Breast epithelium (tissue), 4 donors: Measurements from ENCODE around the gene TEKTIP1. TPM values are rescaled to one million over a fixed set of nuclear protein-coding genes. Genes with fewer than 3 reads are reported as not detected.
A peak's percentile ranks its signal among the peaks of the same experiment; 100 is the strongest.

Experiments
- DNase-seq, 2 donors: peaks; one replicate each; pipeline ENCODE4 v3.0.0-alpha.2; 2019; ENCODE audit warnings: low spot score in 2 of 2
- H3K27ac ChIP-seq, 2 donors: fragments of 200-600 bp; sonication (generic) in 1 of 2; one replicate each; pipeline ENCODE4 v1.5.1; 2016 to 2019; ENCODE audit warnings: mild to moderate bottlenecking in 1 of 2
- H3K27me3 ChIP-seq, 2 donors: fragments of 200-600 bp; sonication (generic) in 1 of 2; one replicate each; pipeline versions ENCODE4 v1.5.1 to v1.6.0; 2017 to 2019; ENCODE audit warnings: control low read depth in 1 of 2, mild to moderate bottlenecking in 1 of 2
- H3K36me3 ChIP-seq: fragments of 200-600 bp; one replicate; pipeline ENCODE4 v1.5.1; 2019
- H3K4me1 ChIP-seq, 2 donors: fragments of 200-600 bp; sonication (generic); one replicate each; pipeline ENCODE4 v1.5.1; 2016 to 2019; ENCODE audit warnings: control low read depth in 1 of 2
- H3K4me3 ChIP-seq, 3 donors: fragments of 200-600 bp; sonication (generic); 1 replicate in 2 of 3; 2 replicates in 1 of 3; pipeline ENCODE4 v1.5.1; 2016 to 2019; ENCODE audit warnings: mild to moderate bottlenecking in 3 of 3, moderate library complexity in 2 of 3
- H3K9me3 ChIP-seq, 2 donors: fragments of 200-600 bp; sonication (generic) in 1 of 2; one replicate each; pipeline ENCODE4 v1.5.1; 2016 to 2019; ENCODE audit warnings: control low read depth in 1 of 2
- CTCF ChIP-seq, 3 donors: fragments of 450-650 bp; IDR thresholded peaks; one replicate each; pipeline ENCODE4 v1.5.1; 2016 to 2017; ENCODE audit warnings: antibody characterized with exemption in 3 of 3, mild to moderate bottlenecking in 3 of 3, moderate library complexity in 3 of 3
- POLR2A ChIP-seq: fragments of 450-650 bp; IDR thresholded peaks from one replicate; pipeline ENCODE4 v1.6.1; 2016; ENCODE audit warnings: antibody characterized with exemption, mild to moderate bottlenecking, moderate library complexity
- POLR2AphosphoS5 ChIP-seq, 3 donors: sonication (generic); formaldehyde crosslinking; IDR thresholded peaks; one replicate each; pipeline ENCODE4 v1.6.1; 2017; ENCODE audit warnings: antibody characterized with exemption in 3 of 3
- intact Hi-C: fragments of 100-400 bp; cut with DNase I; formaldehyde crosslinking; loops from one replicate; pipeline ENCODE4 v1.15.1; 2023; ENCODE audit warnings: low total_unique reads
- total RNA-seq, 3 donors: library from RNA; depleted of rRNA; stranded (reverse); fragments of >200 nt; gene quantifications; one replicate each; pipeline ENCODE4 v1.1.0, GENCODE V29; 2016

The TEKTIP1 gene
- total RNA-seq, 3 donors from 2014 or later = 2.0 TPM; not detected in 2

GRCh38 chr19:3544742-3545668 is 6.0 kb downstream of the TEKTIP1 start:
- intact Hi-C loops = loop anchor here (5.0 kb wide), 1 partner anchor 72 kb away; no protein-coding TSS in a partner anchor
- DNase-seq = no peak
- TF ChIP-seq POLR2AphosphoS5 (IDR thresholded peaks at IDR 0.05) (no peak), CTCF (IDR thresholded peaks at IDR 0.05) (peak; percentile 83 to 92 (median 83)), POLR2A (no peak)

GRCh38 chr19:3545669-3546034 is 6.7 kb downstream of the TEKTIP1 start:
- H3K4me3 ChIP-seq = no peak overlapping the region
- H3K9me3 ChIP-seq = no peaks in the 10 kb centered on the region
- intact Hi-C loops = loop anchor here (5.0 kb wide), 1 partner anchor 72 kb away; no protein-coding TSS in a partner anchor
- no peak overlapping the region for H3K27ac ChIP-seq
- no peaks in the 10 kb centered on the region for H3K27me3 ChIP-seq
- no peaks in the 10 kb centered on the region for H3K36me3 ChIP-seq
- H3K4me1 ChIP-seq = no peaks in the 10 kb centered on the region
- DNase-seq = no peak
- no peak for TF ChIP-seq POLR2AphosphoS5 (IDR thresholded peaks at IDR 0.05)

More at GRCh38 chr19:3544742-3545668, 6.0 kb downstream of the TEKTIP1 start:
- no peak overlapping the region for H3K27ac ChIP-seq
- no peak overlapping the region for H3K4me3 ChIP-seq
- no peaks in the 10 kb centered on the region for H3K36me3 ChIP-seq
- H3K27me3 ChIP-seq = no peaks in the 10 kb centered on the region
- no peaks in the 10 kb centered on the region for H3K4me1 ChIP-seq
- H3K9me3 ChIP-seq = no peaks in the 10 kb centered on the region

- H3K4me1 ChIP-seq = no peaks in the 10 kb centered on the region
- TF ChIP-seq POLR2AphosphoS5 (IDR thresholded peaks at IDR 0.05) = no peak
- no peak for TF ChIP-seq CTCF (IDR thresholded peaks at IDR 0.05)
- no peak for TF ChIP-seq POLR2A
- no peaks in the 10 kb centered on the region for H3K27me3 ChIP-seq
- H3K9me3 ChIP-seq = no peaks in the 10 kb centered on the region
- no peak overlapping the region for H3K4me3 ChIP-seq
- no peak overlapping the region for H3K27ac ChIP-seq
- DNase-seq = no peak
- H3K36me3 ChIP-seq = no peaks in the 10 kb centered on the region
- intact Hi-C loops = loop anchor here (5.0 kb wide), 1 partner anchor 71 kb away; no protein-coding TSS in a partner anchor
Measured at GRCh38 chr19:3546119-3546518, 7.1 kb downstream of the TEKTIP1 start.

GRCh38 chr19:3547301-3547731 is 8.3 kb downstream of the TEKTIP1 start:
- TF ChIP-seq POLR2A = no peak
- peak in 2 of 3 donors; percentile 13 to 28 for TF ChIP-seq CTCF (IDR thresholded peaks at IDR 0.05)
- TF ChIP-seq POLR2AphosphoS5 (IDR thresholded peaks at IDR 0.05) = no peak
- Histone ChIP-seq H3K4me3 (no peak overlapping the region), H3K27ac (no peak overlapping the region), H3K36me3 (no peaks in the 10 kb centered on the region), H3K27me3 (no peaks in the 10 kb centered on the region), H3K4me1 (no peaks in the 10 kb centered on the region), H3K9me3 (no peaks in the 10 kb centered on the region)
- DNase-seq = no peak
- intact Hi-C loops = loop anchor here (5.0 kb wide), 1 partner anchor 70 kb away; no protein-coding TSS in a partner anchor

- no peak for DNase-seq
- Histone ChIP-seq H3K4me3 (no peak overlapping the region), H3K9me3 (no peaks in the 10 kb centered on the region), H3K27me3 (no peaks in the 10 kb centered on the region), H3K36me3 (no peaks in the 10 kb centered on the region), H3K27ac (no peak overlapping the region), H3K4me1 (no peaks in the 10 kb centered on the region)
- TF ChIP-seq POLR2AphosphoS5 (IDR thresholded peaks at IDR 0.05) (no peak), CTCF (IDR thresholded peaks at IDR 0.05) (no peak), POLR2A (no peak)
- intact Hi-C loops = loop anchor here (5.0 kb wide), 1 partner anchor 69 kb away; no protein-coding TSS in a partner anchor
Measured at GRCh38 chr19:3547767-3548282, 8.9 kb downstream of the TEKTIP1 start.
